HG03135 (cell line): ENCODE results near the gene COQ5.
"Not testable (repeated sequence)": the region's sequence is repeated elsewhere in the genome, so short reads cannot be mapped to it uniquely, and the experiment has no call there.

Experiments used
- ATAC-seq: cut with Tn5 transposase; IDR thresholded peaks from one replicate; pipeline ENCODE4 v1.9.1; 2021; ENCODE audit warnings: mild to moderate bottlenecking, moderate library complexity; ENCODE audit not compliant: unreplicated experiment

The COQ5 gene

GRCh38 chr12:120529641-120530417 is 871 bp upstream of the COQ5 start:
- ATAC-seq: no peak

GRCh38 chr12:120522568-120522967 is 6.4 kb downstream of the COQ5 start:
- no peak for ATAC-seq

- ATAC-seq: not testable (repeated sequence)
Observed at GRCh38 chr12:120519324-120519723, 9.6 kb downstream of the COQ5 start.

- no peak for ATAC-seq
Observed at GRCh38 chr12:120515496-120515895, 13.5 kb downstream of the COQ5 start.

GRCh38 chr12:120514002-120514401 is 15.0 kb downstream of the COQ5 start:
- no peak for ATAC-seq

- no peak for ATAC-seq
Observed at GRCh38 chr12:120508537-120508936, 20.4 kb downstream of the COQ5 start.

GRCh38 chr12:120504587-120504986 is 24.4 kb downstream of the COQ5 start:
- no peak for ATAC-seq

- ATAC-seq: no peak
Observed at GRCh38 chr12:120500581-120500980, 28.4 kb downstream of the COQ5 start.

- ATAC-seq: no peak
Observed at GRCh38 chr12:120498870-120499515, 30.0 kb downstream of the COQ5 start.

GRCh38 chr12:120497524-120498150 is 31.3 kb downstream of the COQ5 start:
- no peak for ATAC-seq

GRCh38 chr12:120496413-120497340 is 32.3 kb downstream of the COQ5 start:
- ATAC-seq: peak; percentile 29

GRCh38 chr12:120495731-120496412 is 33.1 kb downstream of the COQ5 start, which contains the start of gene DYNLL1:
DYNLL1 (plus strand) TSS chr12:120496113; CDS start chr12:120496422, 309 bp downstream.
- peak; percentile 93 for ATAC-seq

- peak; percentile 5 for ATAC-seq
Observed at GRCh38 chr12:120495186-120495730, 33.7 kb downstream of the COQ5 start.

GRCh38 chr12:120490833-120491512 is 38.0 kb downstream of the COQ5 start:
- no peak for ATAC-seq

GRCh38 chr12:120490325-120490724 is 38.6 kb downstream of the COQ5 start:
- ATAC-seq: no peak

- no peak for ATAC-seq
Observed at GRCh38 chr12:120489018-120489417, 39.9 kb downstream of the COQ5 start.

- ATAC-seq: no peak
Observed at GRCh38 chr12:120488057-120488640, 40.8 kb downstream of the COQ5 start.

GRCh38 chr12:120487552-120487951 is 41.4 kb downstream of the COQ5 start:
- not testable (repeated sequence) for ATAC-seq
